ENCODE data around the gene TMEM250. TPM values are rescaled to one million over a fixed set of nuclear protein-coding genes. Genes with fewer than 3 reads are reported as not detected.

Gene TMEM250
- total RNA-seq, 2 experiments from 2014 or later, result 42.5 to 44.5 TPM

DNA sequence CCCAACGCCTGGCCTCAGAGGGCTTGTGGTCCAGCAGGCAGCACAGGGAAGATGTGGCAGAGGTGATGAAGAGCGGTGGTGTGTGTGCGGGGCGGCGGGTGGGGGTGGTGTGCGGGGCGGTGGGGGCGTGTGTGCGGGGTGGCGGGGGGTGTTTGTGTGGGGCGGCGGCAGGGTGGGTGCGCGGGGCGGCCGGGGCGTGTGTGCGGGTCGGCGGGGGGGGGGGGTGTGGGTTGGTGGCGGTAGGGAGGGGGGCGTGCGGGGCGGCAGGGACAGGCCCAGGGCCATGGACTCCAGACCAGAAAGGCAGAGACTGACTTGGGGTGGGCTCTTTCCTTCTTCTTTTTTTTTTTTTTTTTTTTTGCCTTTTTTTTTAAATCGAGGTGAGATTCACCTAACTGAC, 19.1 kb downstream of the TMEM250 start:
- CTCF ChIA-PET, result interaction anchor here (1.4 kb wide), 1 partner anchor 132 kb away, joined by 3 read pairs; no protein-coding TSS in a partner anchor
- ATAC-seq (no peak), DNase-seq (no peak)
- peaks cover 5% of the 10 kb centered on the region for H3K4me1 Mint-ChIP-seq
- H3K36me3 Mint-ChIP-seq, result no peaks in the 10 kb centered on the region
- H3K9me3 Mint-ChIP-seq (ENCODE audit: low read depth), result no peaks in the 10 kb centered on the region
- no peak overlapping the region for H3K27ac Mint-ChIP-seq
- H3K4me3 Mint-ChIP-seq, result no peak overlapping the region
- H3K27me3 Mint-ChIP-seq, result no peaks in the 10 kb centered on the region

DNA sequence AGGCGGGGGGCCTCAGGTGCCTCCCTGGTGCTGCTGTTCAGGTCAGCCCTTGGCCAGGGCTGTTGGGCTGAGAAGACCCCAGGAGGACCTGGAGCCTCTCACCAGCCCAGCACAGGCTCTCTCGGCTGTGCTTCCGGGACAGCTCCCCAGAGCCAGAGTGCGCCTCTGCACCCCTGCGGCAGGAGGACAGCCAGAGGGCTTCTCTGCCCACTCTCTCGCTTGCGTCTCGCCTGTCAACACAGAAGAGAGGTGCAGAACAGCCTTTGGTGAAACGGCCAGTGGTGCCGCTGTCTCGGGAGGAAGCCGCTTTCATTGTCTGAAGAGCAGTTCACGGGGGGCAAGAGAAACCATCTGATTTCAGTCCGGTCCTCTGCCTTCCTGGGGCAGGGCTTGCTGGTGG, 19.8 kb downstream of the TMEM250 start:
- Mint-ChIP-seq H3K27ac (no peak overlapping the region), H3K36me3 (no peaks in the 10 kb centered on the region), H3K27me3 (no peaks in the 10 kb centered on the region), H3K4me1 (peaks cover 6% of the 10 kb centered on the region), H3K4me3 (no peak overlapping the region), H3K9me3 (ENCODE audit: low read depth) (no peaks in the 10 kb centered on the region)
- DNase-seq, result no peak
- CTCF ChIA-PET, result interaction anchor here (6.1 kb wide), 1 partner anchor 8 kb away, joined by 51 read pairs; no protein-coding TSS in a partner anchor
- ATAC-seq, result no peak

DNA sequence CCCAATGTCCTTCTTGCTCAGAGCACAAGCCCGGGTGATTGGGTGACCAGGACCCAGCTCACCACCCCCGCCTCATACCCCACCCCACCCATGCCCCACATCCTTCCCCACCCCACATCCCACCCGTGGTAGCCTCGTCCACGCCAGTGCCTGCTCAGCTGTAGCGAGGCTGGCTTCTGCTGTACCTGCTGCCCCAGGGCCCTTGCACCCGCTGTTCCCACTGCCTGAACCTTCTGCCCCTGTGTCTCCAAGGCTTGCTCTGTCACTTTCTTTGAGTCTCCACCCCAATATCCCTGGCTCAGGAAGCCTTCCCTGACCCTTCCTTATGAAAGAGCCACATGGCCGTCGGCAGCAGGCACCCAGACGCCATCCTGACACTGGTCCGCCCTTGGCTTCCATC, 20.5 kb downstream of the TMEM250 start:
- CTCF ChIA-PET, result interaction anchor here (6.1 kb wide), 1 partner anchor 9 kb away, joined by 51 read pairs; no protein-coding TSS in a partner anchor
- Mint-ChIP-seq H3K36me3 (no peaks in the 10 kb centered on the region), H3K9me3 (ENCODE audit: low read depth) (no peaks in the 10 kb centered on the region), H3K27me3 (no peaks in the 10 kb centered on the region), H3K27ac (no peak overlapping the region), H3K4me3 (no peak overlapping the region), H3K4me1 (peaks cover 8% of the 10 kb centered on the region)
- ATAC-seq (no peak), DNase-seq (no peak)

DNA sequence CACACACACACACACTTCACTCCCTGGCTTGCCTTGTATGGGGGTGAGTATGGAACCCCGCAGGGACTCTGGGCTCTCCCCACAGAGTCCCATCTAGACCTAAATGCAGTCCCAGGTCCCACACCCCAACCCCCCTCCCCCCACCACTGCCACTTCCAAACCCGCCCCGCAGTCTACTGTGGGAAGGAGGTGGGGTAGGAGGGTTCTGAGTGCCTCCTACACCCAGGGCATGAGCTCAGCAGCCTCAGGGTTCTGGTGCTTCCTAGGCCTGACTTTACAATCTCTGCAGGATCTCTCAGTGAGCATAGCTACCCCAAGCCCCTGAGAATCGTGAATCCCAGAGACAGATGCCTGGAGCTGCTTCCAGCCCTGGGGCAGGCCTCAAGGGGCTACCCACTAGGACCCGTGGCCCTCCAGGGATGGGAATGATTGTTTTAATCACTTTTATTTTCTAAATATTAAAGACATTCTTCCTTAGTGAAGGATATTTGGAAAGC, 22.1 kb downstream of the TMEM250 start:
- CTCF ChIA-PET, result interaction anchor here (1.0 to 6.1 kb wide), 5 partner anchors 10 to 27 kb away, joined by 3 to 51 read pairs (median 5); no protein-coding TSS in a partner anchor
- Mint-ChIP-seq H3K27ac (no peak overlapping the region), H3K36me3 (no peaks in the 10 kb centered on the region), H3K9me3 (ENCODE audit: low read depth) (no peaks in the 10 kb centered on the region), H3K4me3 (peak overlapping the region; percentile 57), H3K4me1 (peaks cover 11% of the 10 kb centered on the region), H3K27me3 (no peaks in the 10 kb centered on the region)
- ATAC-seq (no peak), DNase-seq (no peak)

DNA sequence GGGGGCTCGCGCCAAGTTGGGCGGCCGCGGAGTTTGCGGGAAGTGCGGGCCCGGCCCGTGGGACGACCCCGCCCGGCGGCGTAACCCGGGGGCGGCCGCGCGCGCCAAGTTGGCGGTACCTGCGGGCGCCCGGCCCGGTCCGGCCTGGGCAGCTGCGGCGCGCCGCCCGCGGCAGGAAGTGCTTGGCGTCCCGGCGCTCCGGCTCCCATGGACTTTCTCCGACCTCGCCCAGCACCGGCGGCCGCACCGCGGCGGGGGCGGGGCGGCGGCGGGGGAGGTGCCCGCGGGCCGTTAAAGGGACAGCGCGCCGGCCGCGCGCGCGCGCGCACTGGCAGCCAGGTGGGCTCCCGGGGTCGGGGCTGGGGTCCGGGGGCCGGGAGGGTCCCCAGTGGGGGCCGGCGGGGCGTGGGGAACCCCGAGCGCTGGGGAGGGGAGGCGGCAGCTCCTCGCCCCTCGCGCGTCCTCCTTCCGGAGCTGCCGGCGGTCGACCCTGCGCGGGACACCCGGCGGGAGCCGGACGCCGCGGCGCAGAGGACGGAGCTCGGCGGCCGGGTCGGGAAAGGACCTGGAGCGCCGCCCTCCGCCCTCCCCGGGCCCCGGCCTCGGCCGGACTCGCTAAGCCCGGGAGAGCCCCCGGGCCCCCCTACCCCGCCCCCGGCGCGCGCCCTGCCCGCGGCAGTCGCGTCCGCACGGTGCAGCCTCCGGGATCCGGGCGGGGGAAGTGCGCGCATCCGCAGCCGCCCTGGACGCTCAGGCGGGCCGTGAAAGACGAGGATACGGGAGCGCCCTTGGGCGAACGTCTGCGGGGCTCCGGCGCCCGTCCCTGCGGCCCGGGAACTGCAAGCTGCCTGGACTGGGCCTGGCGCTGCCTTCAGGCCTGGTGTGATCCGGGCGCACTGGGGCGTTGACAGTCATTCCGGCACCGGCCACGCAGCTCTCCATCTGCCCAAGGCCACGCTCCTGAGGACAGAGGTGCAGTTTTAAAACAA, 23.3 kb downstream of the TMEM250 start, which contains the start of gene NACC2:
Gene NACC2, minus strand, starts transcription at position 220 of the 989 bp plus-strand sequence. CDS start 44,768 bp downstream, outside the sequence.
- Mint-ChIP-seq H3K4me3 (peak within 1 kb of the TSS; percentile 63), H3K36me3 (no peaks in the 10 kb centered on the region), H3K9me3 (ENCODE audit: low read depth) (no peaks in the 10 kb centered on the region), H3K27me3 (no peaks in the 10 kb centered on the region), H3K4me1 (peaks cover 11% of the 10 kb centered on the region), H3K27ac (no peak within 1 kb of the TSS)
- DNase-seq, result no peak
- CTCF ChIA-PET, result interaction anchor here (0.6 to 6.1 kb wide), 5 partner anchors 12 to 26 kb away, joined by 3 to 51 read pairs (median 6); no protein-coding TSS in a partner anchor
- ATAC-seq, result peak; percentile 47

DNA sequence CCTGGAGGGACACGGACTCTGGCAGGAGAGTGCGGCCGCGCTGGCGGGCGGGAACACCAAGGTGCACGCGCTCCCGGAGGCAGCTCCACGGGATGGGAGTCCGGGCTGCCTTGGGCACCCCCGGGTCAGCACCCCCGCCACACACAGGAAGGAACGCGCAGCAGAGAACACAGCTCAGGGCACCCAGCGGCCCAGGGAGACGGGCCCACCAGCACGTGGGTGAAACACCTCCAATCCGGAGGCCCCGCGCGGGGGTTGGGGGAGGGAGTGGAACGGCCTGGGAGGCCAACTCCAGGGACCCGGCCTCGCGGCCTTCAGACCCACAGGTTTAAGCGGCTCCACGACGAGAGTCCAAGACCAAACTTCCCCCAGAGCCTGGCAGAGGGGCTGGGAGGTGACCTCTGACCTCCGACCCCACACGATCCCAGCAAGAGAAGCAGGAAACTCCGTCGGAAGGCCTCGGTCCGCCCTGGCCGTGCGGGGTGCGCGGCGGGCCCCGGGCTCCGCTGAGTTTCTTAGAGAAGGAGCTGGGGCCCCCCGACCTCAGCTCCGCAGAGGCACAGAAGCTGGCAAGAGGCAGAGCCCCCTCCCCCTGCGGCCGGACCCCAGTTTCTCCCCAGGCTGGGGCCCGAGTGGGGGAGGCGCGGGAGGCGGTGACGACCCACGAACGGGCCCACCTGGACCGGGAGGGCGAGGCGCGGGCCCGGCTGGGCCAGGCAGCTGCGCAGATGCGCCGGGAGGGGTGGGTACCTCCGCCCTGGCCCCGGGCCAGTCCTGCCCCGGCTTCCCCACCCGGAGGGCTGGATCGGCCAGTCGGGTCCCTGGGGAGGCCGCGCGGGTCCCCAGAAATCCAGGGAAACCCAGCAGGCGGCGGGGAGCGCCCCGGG, 24.4 kb downstream of the TMEM250 start:
- no peak overlapping the region for H3K27ac Mint-ChIP-seq
- peak overlapping the region; percentile 63 for H3K4me3 Mint-ChIP-seq
- CTCF ChIA-PET, result interaction anchor here (0.7 to 6.1 kb wide), 6 partner anchors 13 to 149 kb away, joined by 3 to 51 read pairs (median 10); no protein-coding TSS in a partner anchor
- no peaks in the 10 kb centered on the region for H3K9me3 Mint-ChIP-seq (ENCODE audit: low read depth)
- ATAC-seq, result peak; percentile 64
- H3K27me3 Mint-ChIP-seq, result no peaks in the 10 kb centered on the region
- no peaks in the 10 kb centered on the region for H3K36me3 Mint-ChIP-seq
- DNase-seq, result peak; percentile 77
- H3K4me1 Mint-ChIP-seq, result peaks cover 16% of the 10 kb centered on the region

DNA sequence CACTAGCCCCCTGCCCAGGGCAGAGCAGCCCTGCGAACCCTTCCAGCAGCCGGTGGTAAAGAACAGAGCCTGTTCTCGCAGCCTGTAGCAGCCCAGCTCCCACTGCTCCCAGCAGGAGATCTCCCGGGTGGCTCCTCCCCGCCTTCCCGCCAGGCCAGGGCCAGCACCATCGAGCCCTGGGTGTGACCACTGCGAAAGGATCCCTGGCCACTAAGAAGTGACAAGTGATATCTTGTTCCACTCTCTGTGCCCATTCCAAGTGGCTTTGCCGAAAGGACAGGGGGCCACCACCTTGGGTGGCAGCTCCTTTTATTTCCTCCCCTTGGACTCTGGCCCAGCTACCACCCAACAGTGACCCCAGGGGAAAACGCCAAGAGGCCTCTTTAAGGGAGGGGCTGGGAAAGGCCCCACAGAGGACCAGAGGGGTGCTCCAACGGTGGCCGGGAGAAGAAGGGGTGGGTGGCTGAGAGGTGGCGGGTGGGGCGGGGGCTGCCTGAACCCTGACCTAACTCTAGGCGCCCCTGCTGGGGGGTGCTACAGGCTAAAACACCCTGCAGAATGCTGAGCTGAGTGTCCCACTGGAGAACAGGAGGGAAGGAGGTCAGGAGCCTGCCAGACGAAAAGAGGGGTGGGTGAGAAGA, 25.2 kb downstream of the TMEM250 start:
- DNase-seq (no peak), ATAC-seq (no peak)
- Mint-ChIP-seq H3K36me3 (no peaks in the 10 kb centered on the region), H3K9me3 (ENCODE audit: low read depth) (no peaks in the 10 kb centered on the region), H3K27ac (peak overlapping the region; percentile 24), H3K27me3 (no peaks in the 10 kb centered on the region), H3K4me3 (peak overlapping the region; percentile 63), H3K4me1 (peaks cover 12% of the 10 kb centered on the region)
- CTCF ChIA-PET, result interaction anchor here (2.0 to 6.1 kb wide), 4 partner anchors 13 to 29 kb away, joined by 6 to 51 read pairs (median 21); no protein-coding TSS in a partner anchor

DNA sequence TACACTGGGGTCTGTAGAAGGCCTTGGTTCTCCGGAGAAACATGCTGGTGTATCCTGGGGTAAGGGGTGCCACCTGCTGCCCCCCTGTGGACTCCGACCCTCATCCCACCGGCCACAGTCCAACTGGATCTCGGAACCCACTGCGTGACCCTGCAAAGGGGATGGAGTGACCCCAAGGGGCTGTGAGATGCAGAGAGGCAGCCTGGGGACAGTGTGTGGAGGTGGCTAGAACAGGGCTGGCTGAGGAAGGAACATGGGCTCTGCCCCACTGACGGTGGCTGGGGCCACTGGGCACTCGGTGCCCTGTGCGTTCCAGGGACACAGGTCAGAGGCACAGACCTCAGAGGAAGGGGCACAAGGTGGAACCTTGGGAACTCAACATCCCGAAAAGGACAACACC, 25.9 kb downstream of the TMEM250 start:
- no peak for ATAC-seq
- Mint-ChIP-seq H3K4me3 (no peak overlapping the region), H3K27ac (no peak overlapping the region), H3K4me1 (peaks cover 12% of the 10 kb centered on the region), H3K9me3 (ENCODE audit: low read depth) (no peaks in the 10 kb centered on the region), H3K27me3 (no peaks in the 10 kb centered on the region), H3K36me3 (no peaks in the 10 kb centered on the region)
- DNase-seq, result no peak
- CTCF ChIA-PET, result interaction anchor here (2.0 to 4.7 kb wide), 3 partner anchors 20 to 30 kb away, joined by 15 to 47 read pairs (median 27); no protein-coding TSS in a partner anchor

DNA sequence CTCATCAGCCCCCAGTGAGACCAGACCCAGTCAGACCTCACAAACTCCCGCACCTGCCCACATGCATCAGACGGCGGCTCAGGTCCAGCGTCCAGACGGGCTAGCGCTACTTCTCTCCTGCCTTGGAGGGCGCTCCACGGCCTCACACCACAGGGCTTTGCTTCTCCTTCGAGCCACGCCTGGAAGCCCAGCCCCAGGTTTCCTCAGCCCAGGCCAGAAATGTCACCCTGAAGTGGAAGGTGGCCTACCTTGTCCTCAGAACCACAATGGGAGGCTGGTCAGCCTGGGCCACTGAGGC, 26.4 kb downstream of the TMEM250 start:
- DNase-seq (no peak), ATAC-seq (no peak)
- no peaks in the 10 kb centered on the region for H3K27me3 Mint-ChIP-seq
- H3K4me1 Mint-ChIP-seq, result peaks cover 12% of the 10 kb centered on the region
- no peak overlapping the region for H3K27ac Mint-ChIP-seq
- no peaks in the 10 kb centered on the region for H3K36me3 Mint-ChIP-seq
- H3K9me3 Mint-ChIP-seq (ENCODE audit: low read depth), result no peaks in the 10 kb centered on the region
- no peak overlapping the region for H3K4me3 Mint-ChIP-seq
- CTCF ChIA-PET, result interaction anchor here (1.4 to 4.4 kb wide), 2 partner anchors 17 to 31 kb away, joined by 4 to 47 read pairs; no protein-coding TSS in a partner anchor

DNA sequence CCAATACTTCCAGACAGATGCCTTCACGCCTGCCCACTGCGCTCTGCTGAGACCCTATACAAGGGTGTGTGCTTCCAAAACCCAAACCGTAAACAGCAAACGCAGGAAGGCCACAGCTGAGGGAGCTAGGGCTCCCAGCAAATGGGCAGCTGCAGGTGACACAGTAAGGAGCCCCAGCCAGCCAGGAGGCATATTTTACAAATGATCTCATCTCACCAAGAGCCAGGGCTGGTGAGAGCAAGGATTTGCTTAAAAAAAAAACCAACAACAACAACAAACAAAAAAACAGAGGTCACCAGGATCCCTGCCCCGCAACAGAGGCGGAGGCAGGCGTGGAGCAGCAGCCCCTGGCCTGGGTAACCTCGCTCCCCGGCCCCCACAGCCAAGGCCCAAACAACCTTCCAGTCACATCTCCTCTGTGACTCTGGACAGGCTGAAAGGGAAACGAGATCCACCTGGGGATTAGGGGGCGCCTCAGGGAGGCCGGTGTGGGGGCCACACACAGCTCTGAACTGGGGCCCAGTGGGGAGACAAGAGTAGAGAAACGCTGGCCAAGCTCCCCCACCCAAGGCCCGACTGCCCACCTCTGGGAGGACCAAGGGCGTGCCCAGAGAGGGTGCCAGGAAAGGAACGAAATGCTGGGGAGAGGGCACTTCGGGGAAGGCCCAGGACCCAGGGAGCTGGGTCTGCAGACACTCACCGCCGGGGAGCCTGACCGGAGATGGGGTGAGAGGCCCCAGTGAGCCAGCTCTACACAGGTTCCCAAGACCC, 26.9 kb downstream of the TMEM250 start:
- no peak overlapping the region for H3K27ac Mint-ChIP-seq
- no peak overlapping the region for H3K4me3 Mint-ChIP-seq
- no peaks in the 10 kb centered on the region for H3K27me3 Mint-ChIP-seq

DNA sequence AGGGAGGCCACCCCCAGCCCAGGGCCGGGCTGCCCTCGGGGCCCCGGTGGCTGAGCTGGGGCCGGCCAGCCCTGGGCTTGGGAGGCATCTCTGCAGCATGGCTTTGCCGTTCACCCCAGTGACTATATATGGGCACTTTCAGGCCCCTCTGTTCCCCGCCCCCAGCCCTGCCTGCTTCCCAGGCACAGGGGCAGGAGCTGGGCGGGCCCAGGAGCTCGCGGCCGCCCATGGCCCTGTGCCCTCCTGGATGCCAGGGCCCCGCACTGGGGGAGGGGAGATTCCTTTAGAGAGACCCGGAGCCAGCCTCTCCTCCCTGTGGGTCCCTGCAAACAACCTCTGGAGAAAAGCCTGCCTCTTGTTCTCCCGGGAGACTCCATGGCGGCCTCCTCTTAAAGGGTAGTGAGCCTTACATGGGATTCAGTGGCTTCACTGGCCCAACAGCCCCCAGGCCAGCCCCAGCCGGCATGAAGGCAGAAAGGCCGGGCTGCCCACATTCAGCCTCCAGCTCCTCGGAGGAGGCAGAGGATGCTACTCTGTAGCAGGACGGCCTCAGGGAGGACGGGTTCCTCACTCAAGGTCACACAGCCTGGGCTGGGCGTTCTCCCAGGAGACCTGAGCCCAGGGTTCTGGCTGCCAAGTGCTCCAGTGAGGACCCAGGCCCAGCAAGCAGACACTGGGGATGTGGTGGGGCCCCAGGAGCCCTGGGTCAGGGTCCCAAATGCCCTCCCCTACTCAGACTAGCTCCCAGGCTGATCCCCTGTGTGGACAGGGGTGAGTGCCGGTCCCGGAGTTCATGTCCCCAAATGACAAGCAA, 27.7 kb downstream of the TMEM250 start:
- CTCF ChIA-PET, result interaction anchor here (1.4 to 4.4 kb wide), 7 partner anchors 10 to 124 kb away, joined by 4 to 47 read pairs (median 9); partner anchors contain the start of gene TMEM250
- H3K4me1 Mint-ChIP-seq, result peaks cover 13% of the 10 kb centered on the region
- H3K9me3 Mint-ChIP-seq (ENCODE audit: low read depth), result no peaks in the 10 kb centered on the region
- H3K36me3 Mint-ChIP-seq, result no peaks in the 10 kb centered on the region
- no peak overlapping the region for H3K27ac Mint-ChIP-seq
- no peaks in the 10 kb centered on the region for H3K27me3 Mint-ChIP-seq
- no peak overlapping the region for H3K4me3 Mint-ChIP-seq
- DNase-seq (no peak), ATAC-seq (no peak)

More for the DNA sequence above, 26.9 kb downstream of the TMEM250 start:
- DNase-seq, result no peak
- no peaks in the 10 kb centered on the region for H3K9me3 Mint-ChIP-seq (ENCODE audit: low read depth)
- peaks cover 12% of the 10 kb centered on the region for H3K4me1 Mint-ChIP-seq
- H3K36me3 Mint-ChIP-seq, result no peaks in the 10 kb centered on the region
- no peak for ATAC-seq
- CTCF ChIA-PET, result interaction anchor here (1.4 to 4.4 kb wide), 3 partner anchors 15 to 31 kb away, joined by 4 to 47 read pairs (median 12); no protein-coding TSS in a partner anchor
